CD4-positive, alpha-beta T cell (primary cell): Measurements from ENCODE around the gene NCAPG2. TPM values are rescaled to one million over a fixed set of nuclear protein-coding genes. Genes with fewer than 3 reads are reported as not detected.

Experiments used
- ATAC-seq: fragments of 200-7000 bp; cut with Tn5 transposase; one replicate; pipeline ENCODE4 v1.10.0; 2022; ENCODE audit warnings: mild to moderate bottlenecking; ENCODE audit not compliant: poor library complexity
- CTCF ChIA-PET: fragments of 350-600 bp; sonication (Branson Sonifier 250); formaldehyde crosslinking; loops from one replicate; lab custom pipeline; 2021; ENCODE audit warnings: antibody characterized with exemption, inconsistent platforms; lab: Charles Lee
- POLR2A ChIA-PET: fragments of 350-600 bp; sonication (Branson Sonifier 250); formaldehyde crosslinking; loops from one replicate; lab custom pipeline; 2021; ENCODE audit warnings: antibody characterized with exemption, inconsistent platforms; lab: Charles Lee
- DNase-seq, 14 experiments: peaks; one replicate each; pipeline ENCODE4 v3.0.0-alpha.2; 2013 to 2020; ENCODE audit warnings: mixed read lengths in 2 of 14
- H3K27ac ChIP-seq, 2 donors: one replicate each; pipeline versions ENCODE4 v1.5.1 to v1.7.0; 2013; ENCODE audit warnings: low read length in 2 of 2, low read depth in 1 of 2, mild to moderate bottlenecking in 1 of 2
- H3K27me3 ChIP-seq, 2 experiments: 1 replicate in 1 of 2; 2 replicates in 1 of 2; pipeline versions ENCODE4 v1.6.1 to v1.7.0; 2013; ENCODE audit warnings: low read length in 2 of 2, control low read depth in 1 of 2, mild to moderate bottlenecking in 1 of 2, moderate library complexity in 1 of 2; ENCODE audit not compliant: insufficient read depth in 2 of 2, control insufficient read depth in 1 of 2
- H3K36me3 ChIP-seq: one replicate; pipeline ENCODE4 v1.6.1; 2013; ENCODE audit warnings: low read length, control low read depth; ENCODE audit not compliant: insufficient read depth
- H3K4me1 ChIP-seq: one replicate; pipeline ENCODE4 v1.6.1; 2013; ENCODE audit warnings: low read length, control low read depth; ENCODE audit not compliant: insufficient read depth
- H3K4me3 ChIP-seq: one replicate; pipeline ENCODE4 v1.5.1; 2013; ENCODE audit warnings: mild to moderate bottlenecking, low read length, moderate library complexity
- H3K9me3 ChIP-seq, 2 experiments: 1 replicate in 1 of 2; 2 replicates in 1 of 2; pipeline versions ENCODE4 v1.6.1 to v1.7.0; 2013; ENCODE audit warnings: low read length in 2 of 2, mild to moderate bottlenecking in 2 of 2, control low read depth in 1 of 2, moderate library complexity in 1 of 2; ENCODE audit not compliant: control insufficient read depth in 1 of 2, insufficient read depth in 1 of 2
- H3K27ac Mint-ChIP-seq: one replicate; pipeline ENCODE4 v1.8.0; 2020; ENCODE audit warnings: mixed read lengths
- H3K27me3 Mint-ChIP-seq: one replicate; pipeline ENCODE4 v1.8.0; 2021; ENCODE audit warnings: mixed read lengths
- H3K36me3 Mint-ChIP-seq: one replicate; pipeline ENCODE4 v1.8.0; 2021; ENCODE audit warnings: low read depth, mixed read lengths
- H3K4me1 Mint-ChIP-seq: one replicate; pipeline ENCODE4 v1.8.0; 2021; ENCODE audit warnings: low read depth, mixed read lengths
- H3K4me3 Mint-ChIP-seq: one replicate; pipeline ENCODE4 v1.8.0; 2020; ENCODE audit warnings: mild to moderate bottlenecking, mixed read lengths
- H3K9me3 Mint-ChIP-seq: one replicate; pipeline ENCODE4 v1.8.0; 2020; ENCODE audit warnings: mixed read lengths
- CTCF ChIP-seq: fragments of 200-600 bp; IDR thresholded peaks from one replicate; pipeline ENCODE4 v1.8.0; 2022; ENCODE audit warnings: antibody characterized with exemption, mild to moderate bottlenecking
- intact Hi-C, 2 experiments: fragments of 100-400 bp; cut with DNase I in 1 of 2; cut with micrococcal nuclease in 1 of 2; formaldehyde crosslinking; loops; one replicate each; pipeline versions ENCODE4 v1.15.1 to v1.9.0; 2023 to 2025; cut with DNase I, micrococcal nuclease
- total RNA-seq, 174 experiments: library from RNA in 2 of 174; stranded (reverse) in 2 of 174; gene quantifications; one replicate each; pipeline ENCODE4 v1.2.3 and lab custom pipeline; 2021 to 2026

NCAPG2 gene
- total RNA-seq, 2 experiments from 2014 or later: 9.9 to 11.8 TPM

- no peaks in the 10 kb centered on the region for H3K36me3 Mint-ChIP-seq
- Histone ChIP-seq H3K36me3 (no peaks in the 10 kb centered on the region), H3K27ac (no peak overlapping the region), H3K27me3 (peaks cover 31 to 37% of the 10 kb centered on the region in 2 experiments), H3K9me3 (peaks cover 0 to 44% of the 10 kb centered on the region in 2 experiments), H3K4me1 (peaks cover 15% of the 10 kb centered on the region), H3K4me3 (no peak overlapping the region)
- no peak overlapping the region for H3K27ac Mint-ChIP-seq
- peaks cover 14% of the 10 kb centered on the region for H3K4me1 Mint-ChIP-seq
- intact Hi-C loops: no loop called here
- peak overlapping the region; percentile 66 for H3K4me3 Mint-ChIP-seq
- CTCF ChIA-PET: no interaction called here
- POLR2A ChIA-PET: no interaction called here
- peaks cover 41% of the 10 kb centered on the region for H3K27me3 Mint-ChIP-seq
- peaks cover 3% of the 10 kb centered on the region for H3K9me3 Mint-ChIP-seq
- no peak for TF ChIP-seq CTCF
- no peak for ATAC-seq
- no peak for DNase-seq
Observed at GRCh38 chr7:158588878-158589442, 115.6 kb downstream of the NCAPG2 start.

- H3K4me3 ChIP-seq: no peak overlapping the region
- TF ChIP-seq CTCF: no peak
- ChIA-PET CTCF (no interaction called here), POLR2A (no interaction called here)
- Mint-ChIP-seq H3K27me3 (peaks cover 48% of the 10 kb centered on the region), H3K27ac (no peak overlapping the region), H3K4me1 (peaks cover 14% of the 10 kb centered on the region), H3K36me3 (no peaks in the 10 kb centered on the region), H3K9me3 (peaks cover 3% of the 10 kb centered on the region), H3K4me3 (peak overlapping the region; percentile 66)
- H3K4me1 ChIP-seq: peaks cover 15% of the 10 kb centered on the region
- DNase-seq (peak in 1 of 14 experiments; percentile 20), ATAC-seq (no peak)
- H3K27me3 ChIP-seq: peaks cover 38 to 44% of the 10 kb centered on the region in 2 experiments
- H3K36me3 ChIP-seq: no peaks in the 10 kb centered on the region
- H3K27ac ChIP-seq: no peak overlapping the region
- H3K9me3 ChIP-seq: peaks cover 0 to 47% of the 10 kb centered on the region in 2 experiments
- intact Hi-C loops: no loop called here
Observed at GRCh38 chr7:158588085-158588877, 116.3 kb downstream of the NCAPG2 start.

- Histone ChIP-seq H3K27me3 (peaks cover 44 to 50% of the 10 kb centered on the region in 2 experiments), H3K36me3 (no peaks in the 10 kb centered on the region), H3K4me3 (no peak within 1 kb of the TSS), H3K4me1 (peaks cover 15% of the 10 kb centered on the region), H3K27ac (no peak within 1 kb of the TSS), H3K9me3 (peaks cover 0 to 43% of the 10 kb centered on the region in 2 experiments)
- Mint-ChIP-seq H3K9me3 (peaks cover 3% of the 10 kb centered on the region), H3K4me1 (peaks cover 14% of the 10 kb centered on the region), H3K36me3 (no peaks in the 10 kb centered on the region), H3K4me3 (peak within 1 kb of the TSS; percentile 66), H3K27me3 (peaks cover 54% of the 10 kb centered on the region), H3K27ac (no peak within 1 kb of the TSS)
- ChIA-PET CTCF (no interaction called here), POLR2A (no interaction called here)
- ATAC-seq (peak; percentile 91), DNase-seq (peak; percentile 22 to 83 (median 46))
- no peak for TF ChIP-seq CTCF
- intact Hi-C loops: no loop called here
Observed at GRCh38 chr7:158587162-158588084, 117.2 kb downstream of the NCAPG2 start, which contains the start of gene PTPRN2. TSS of gene PTPRN2 (minus strand) at chr7:158587823.
